Astrocyte (in vitro differentiated cells and primary cell): ENCODE results near the gene NLRP9. TPM values are rescaled to one million over a fixed set of nuclear protein-coding genes. Genes with fewer than 3 reads are reported as not detected.

Experiments used
- DNase-seq: peaks from one replicate; pipeline ENCODE4 v3.0.0-alpha.2; 2010; ENCODE audit warnings: low read depth
- FAIRE-seq: peaks from 2 replicates; lab custom pipeline; 2011; peaks lifted over from hg19 to GRCh38; lab: Jason Lieb, UNC
- H2AFZ ChIP-seq: 2 replicates; pipeline ENCODE4 v1.6.0; 2012; ENCODE audit warnings: low read depth, low read length, inconsistent platforms
- H3K27ac ChIP-seq: 2 replicates; pipeline ENCODE4 v1.5.1; 2011; ENCODE audit warnings: low read depth, low read length, inconsistent platforms
- H3K27me3 ChIP-seq: 2 replicates; pipeline ENCODE4 v1.6.0; 2011; ENCODE audit warnings: low read length, inconsistent platforms; ENCODE audit not compliant: insufficient read depth
- H3K36me3 ChIP-seq: 2 replicates; pipeline ENCODE4 v1.5.1; 2011; ENCODE audit warnings: low read length, inconsistent platforms; ENCODE audit not compliant: insufficient read depth
- H3K4me1 ChIP-seq: 2 replicates; pipeline ENCODE4 v1.5.1; 2011; ENCODE audit warnings: low read length, inconsistent platforms; ENCODE audit not compliant: insufficient read depth
- H3K4me2 ChIP-seq: 2 replicates; pipeline ENCODE4 v1.6.0; 2012; ENCODE audit warnings: low read length, inconsistent platforms
- H3K4me3 ChIP-seq: 2 replicates; pipeline ENCODE4 v1.5.1; 2011; ENCODE audit warnings: low read depth, mild to moderate bottlenecking, low read length, inconsistent platforms; ENCODE audit not compliant: insufficient read depth
- H3K79me2 ChIP-seq: 2 replicates; pipeline ENCODE4 v1.6.0; 2012; ENCODE audit warnings: mild to moderate bottlenecking, low read length, inconsistent platforms; ENCODE audit not compliant: insufficient read depth
- H3K9ac ChIP-seq: 2 replicates; pipeline ENCODE4 v1.6.0; 2012; ENCODE audit warnings: mild to moderate bottlenecking, low read length, inconsistent platforms
- H3K9me3 ChIP-seq: 2 replicates; pipeline ENCODE4 v1.5.1; 2012; ENCODE audit warnings: low read depth, mild to moderate bottlenecking, low read length, inconsistent platforms; ENCODE audit not compliant: insufficient read depth
- H4K20me1 ChIP-seq: 2 replicates; pipeline ENCODE4 v1.6.0; 2012; ENCODE audit warnings: low read length, inconsistent platforms; ENCODE audit not compliant: insufficient read depth
- H3K27ac Mint-ChIP-seq: one replicate; pipeline ENCODE4 v1.8.0; 2021; ENCODE audit warnings: mild to moderate bottlenecking, mixed read lengths; ENCODE audit not compliant: unreplicated experiment
- H3K27me3 Mint-ChIP-seq: one replicate; pipeline ENCODE4 v1.8.0; 2021; ENCODE audit warnings: low read depth, mixed read lengths; ENCODE audit not compliant: unreplicated experiment
- H3K36me3 Mint-ChIP-seq: one replicate; pipeline ENCODE4 v1.8.0; 2021; ENCODE audit warnings: low read depth, mixed read lengths; ENCODE audit not compliant: unreplicated experiment
- H3K4me1 Mint-ChIP-seq: one replicate; pipeline ENCODE4 v1.8.0; 2021; ENCODE audit warnings: low read depth, mixed read lengths; ENCODE audit not compliant: unreplicated experiment
- H3K4me3 Mint-ChIP-seq: one replicate; pipeline ENCODE4 v1.8.0; 2021; ENCODE audit warnings: mild to moderate bottlenecking, moderate library complexity, mixed read lengths; ENCODE audit not compliant: unreplicated experiment
- H3K9me3 Mint-ChIP-seq: one replicate; pipeline ENCODE4 v1.8.0; 2021; ENCODE audit warnings: mild to moderate bottlenecking, mixed read lengths; ENCODE audit not compliant: unreplicated experiment
- EZH2 ChIP-seq: IDR thresholded peaks from 2 replicates; pipeline ENCODE4 v1.6.1; 2012; ENCODE audit warnings: mild to moderate bottlenecking, low read length, inconsistent platforms; ENCODE audit not compliant: insufficient read depth
- total RNA-seq: library from RNA; stranded (reverse); gene quantifications from 2 replicates; pipeline ENCODE4 v1.2.1, GENCODE V29; 2021
- TF ChIP-seq, protein P1 (sequence below): IDR thresholded peaks from 2 replicates; pipeline ENCODE4 v1.5.1; 2011; ENCODE audit warnings: low read depth, mild to moderate bottlenecking, inconsistent platforms, low read length, moderate library complexity; ENCODE audit not compliant: insufficient read depth

NLRP9 gene
- total RNA-seq, 1 donor from 2014 or later, result not detected

GRCh38 chr19:55703790-55704215 is 34.4 kb downstream of the NLRP9 start:
- no peaks in the 10 kb centered on the region for H3K27me3 Mint-ChIP-seq
- no peak for DNase-seq

DNA sequence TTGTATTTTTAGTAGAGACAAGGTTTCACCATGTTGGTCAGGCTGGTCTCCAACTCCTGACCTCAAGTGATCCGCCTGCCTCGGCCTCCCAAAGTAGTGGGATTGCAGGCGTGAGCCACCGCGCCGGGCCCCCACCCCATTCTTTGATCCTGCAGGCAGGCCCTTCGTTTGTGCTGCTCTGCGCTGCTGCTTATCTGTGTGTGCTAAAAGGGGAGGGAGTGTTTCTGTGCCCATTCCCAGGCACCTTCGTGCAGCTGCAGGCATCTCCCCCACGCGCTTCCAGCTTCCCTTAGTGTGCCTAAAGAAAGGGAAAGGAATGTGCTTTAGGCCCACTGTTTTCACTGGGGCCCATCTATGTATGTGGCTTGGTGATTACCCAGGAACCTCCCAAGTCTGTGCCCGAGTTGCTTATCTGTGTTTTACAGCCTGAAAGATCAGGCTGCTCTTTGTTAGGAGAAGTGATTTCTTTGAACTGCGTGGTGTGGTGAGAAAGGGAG is 36.0 kb downstream of the NLRP9 start:
- Histone ChIP-seq H3K9me3 (peaks cover 4% of the 10 kb centered on the region), H2AFZ (no peak overlapping the region), H3K4me1 (no peaks in the 10 kb centered on the region), H3K27ac (no peak overlapping the region), H3K9ac (no peak overlapping the region), H3K79me2 (no peaks in the 10 kb centered on the region), H3K36me3 (peaks cover 3% of the 10 kb centered on the region), H3K27me3 (no peaks in the 10 kb centered on the region), H3K4me2 (no peak overlapping the region), H4K20me1 (no peaks in the 10 kb centered on the region), H3K4me3 (no peak overlapping the region)
- peaks cover 41% of the 10 kb centered on the region for H3K36me3 Mint-ChIP-seq
- TF ChIP-seq, protein P1, sequence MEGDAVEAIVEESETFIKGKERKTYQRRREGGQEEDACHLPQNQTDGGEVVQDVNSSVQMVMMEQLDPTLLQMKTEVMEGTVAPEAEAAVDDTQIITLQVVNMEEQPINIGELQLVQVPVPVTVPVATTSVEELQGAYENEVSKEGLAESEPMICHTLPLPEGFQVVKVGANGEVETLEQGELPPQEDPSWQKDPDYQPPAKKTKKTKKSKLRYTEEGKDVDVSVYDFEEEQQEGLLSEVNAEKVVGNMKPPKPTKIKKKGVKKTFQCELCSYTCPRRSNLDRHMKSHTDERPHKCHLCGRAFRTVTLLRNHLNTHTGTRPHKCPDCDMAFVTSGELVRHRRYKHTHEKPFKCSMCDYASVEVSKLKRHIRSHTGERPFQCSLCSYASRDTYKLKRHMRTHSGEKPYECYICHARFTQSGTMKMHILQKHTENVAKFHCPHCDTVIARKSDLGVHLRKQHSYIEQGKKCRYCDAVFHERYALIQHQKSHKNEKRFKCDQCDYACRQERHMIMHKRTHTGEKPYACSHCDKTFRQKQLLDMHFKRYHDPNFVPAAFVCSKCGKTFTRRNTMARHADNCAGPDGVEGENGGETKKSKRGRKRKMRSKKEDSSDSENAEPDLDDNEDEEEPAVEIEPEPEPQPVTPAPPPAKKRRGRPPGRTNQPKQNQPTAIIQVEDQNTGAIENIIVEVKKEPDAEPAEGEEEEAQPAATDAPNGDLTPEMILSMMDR, result no peak
- no peak for TF ChIP-seq EZH2
- H3K27me3 Mint-ChIP-seq, result no peaks in the 10 kb centered on the region
- peaks cover 12% of the 10 kb centered on the region for H3K9me3 Mint-ChIP-seq
- H3K27ac Mint-ChIP-seq, result no peak overlapping the region
- DNase-seq (no peak), FAIRE-seq (no peak)
- H3K4me3 Mint-ChIP-seq, result no peak overlapping the region
- peaks cover 2% of the 10 kb centered on the region for H3K4me1 Mint-ChIP-seq

More at GRCh38 chr19:55703790-55704215, 34.4 kb downstream of the NLRP9 start:
- Mint-ChIP-seq H3K27ac (no peak overlapping the region), H3K36me3 (peaks cover 38% of the 10 kb centered on the region), H3K4me3 (no peak overlapping the region), H3K4me1 (peaks cover 2% of the 10 kb centered on the region), H3K9me3 (peaks cover 14% of the 10 kb centered on the region)
- no peak overlapping the region for H3K27ac ChIP-seq
- no peak overlapping the region for H2AFZ ChIP-seq
- H3K4me2 ChIP-seq, result no peak overlapping the region
- H3K4me3 ChIP-seq, result no peak overlapping the region
- no peaks in the 10 kb centered on the region for H3K36me3 ChIP-seq
- no peaks in the 10 kb centered on the region for H3K4me1 ChIP-seq
- H4K20me1 ChIP-seq, result no peaks in the 10 kb centered on the region
- TF ChIP-seq EZH2, result no peak
- TF ChIP-seq, protein P1, result peak; percentile 25
- FAIRE-seq, result no peak
- H3K79me2 ChIP-seq, result no peaks in the 10 kb centered on the region
- H3K9me3 ChIP-seq, result peaks cover 4% of the 10 kb centered on the region
- no peaks in the 10 kb centered on the region for H3K27me3 ChIP-seq
- H3K9ac ChIP-seq, result no peak overlapping the region

GRCh38 chr19:55700813-55701212 is 37.4 kb downstream of the NLRP9 start:
- peaks cover 12% of the 10 kb centered on the region for H3K9me3 Mint-ChIP-seq
- Histone ChIP-seq H3K4me2 (no peak overlapping the region), H4K20me1 (no peaks in the 10 kb centered on the region), H3K9me3 (peaks cover 4% of the 10 kb centered on the region), H3K36me3 (peaks cover 5% of the 10 kb centered on the region), H3K79me2 (no peaks in the 10 kb centered on the region), H3K4me1 (no peaks in the 10 kb centered on the region), H3K9ac (no peak overlapping the region), H2AFZ (no peak overlapping the region), H3K27ac (no peak overlapping the region), H3K4me3 (no peak overlapping the region), H3K27me3 (no peaks in the 10 kb centered on the region)
- DNase-seq (no peak), FAIRE-seq (no peak)
- no peak overlapping the region for H3K27ac Mint-ChIP-seq
- H3K27me3 Mint-ChIP-seq, result no peaks in the 10 kb centered on the region
- H3K4me3 Mint-ChIP-seq, result no peak overlapping the region
- peaks cover 2% of the 10 kb centered on the region for H3K4me1 Mint-ChIP-seq
- peaks cover 46% of the 10 kb centered on the region for H3K36me3 Mint-ChIP-seq
- TF ChIP-seq, protein P1, result no peak
- no peak for TF ChIP-seq EZH2
